Stimulated activated CD8-positive, alpha-beta memory T cell treated with anti-CD3 and anti-CD28 coated beads, Interleukin-7, amount 100 ng/mL, for 48 hours (primary cell): Measurements from ENCODE around the gene SLC12A1.

Experiments used
- DNase-seq, 2 donors: peaks; one replicate each; pipeline ENCODE4 v3.0.0-alpha.2; 2020; ENCODE audit warnings: low read depth in 1 of 2; ENCODE audit errors: extremely low read depth in 1 of 2

The SLC12A1 gene

GRCh38 chr15:48205981-48206380 lies at the start of gene SLC12A1:
Gene SLC12A1 (plus strand): TSS chr15:48206302. CDS start chr15:48207720, 1,418 bp downstream.
- DNase-seq = no peak

GRCh38 chr15:48168616-48169015 lies 37.5 kb upstream of the SLC12A1 start:
- no peak for DNase-seq

DNA sequence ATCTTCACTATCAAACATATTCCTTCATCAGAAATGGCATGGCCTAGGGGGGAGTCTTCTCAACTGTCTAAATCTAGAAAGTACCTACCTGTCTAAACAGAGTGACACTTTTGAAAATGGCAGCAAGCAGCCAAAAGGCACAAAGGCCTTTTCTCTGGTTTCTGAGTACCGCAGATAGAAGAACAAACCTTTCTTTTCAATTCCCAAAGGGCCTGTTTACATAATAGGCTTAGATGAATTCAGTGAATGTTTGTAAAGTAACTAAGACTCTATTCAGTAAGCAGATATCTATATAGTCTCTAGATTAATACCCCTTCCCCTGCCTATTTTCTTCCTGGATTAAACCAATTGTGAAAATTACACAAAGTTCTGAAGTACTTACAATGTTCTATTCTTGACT lies 35.1 kb upstream of the SLC12A1 start:
- no peak for DNase-seq

GRCh38 chr15:48175126-48175525 lies 31.0 kb upstream of the SLC12A1 start:
- DNase-seq = no peak

DNA sequence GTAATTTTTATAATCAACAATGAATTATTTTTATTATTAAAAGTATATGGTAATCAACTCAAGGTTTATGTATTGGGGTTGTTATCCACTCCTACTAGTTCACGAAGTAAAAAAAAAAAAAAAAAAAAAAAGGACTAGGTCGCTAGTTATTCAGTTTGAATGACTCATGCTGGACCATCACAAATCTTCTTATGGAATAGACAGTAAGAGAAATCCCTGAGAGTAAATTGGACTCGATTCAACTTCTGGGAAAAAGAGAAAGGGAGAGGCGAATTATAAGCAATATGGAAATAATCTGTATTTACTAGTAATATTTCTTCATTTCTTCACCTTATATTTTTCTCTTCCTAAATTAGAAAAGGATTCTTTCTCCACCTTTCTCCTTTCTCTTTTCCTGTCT lies 30.0 kb upstream of the SLC12A1 start:
- no peak for DNase-seq

DNA sequence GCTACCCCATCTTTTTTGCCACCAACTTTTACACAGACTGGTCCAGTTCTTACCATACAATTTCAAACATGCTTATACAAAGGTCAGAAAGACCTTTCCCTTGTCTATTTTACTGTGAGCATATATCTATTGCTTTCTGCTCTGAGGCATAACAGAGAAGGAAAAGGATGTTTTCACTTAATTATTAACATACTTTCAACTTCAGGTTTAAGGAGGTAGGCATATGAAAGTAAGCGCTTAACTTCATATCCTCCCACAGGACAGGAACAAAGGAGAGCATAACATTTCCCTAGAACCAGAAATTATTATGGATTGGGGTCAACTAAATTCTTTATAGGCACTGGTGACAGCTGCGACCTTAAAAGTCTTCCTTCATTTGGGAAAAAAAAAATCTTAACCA lies 29.1 kb upstream of the SLC12A1 start:
- DNase-seq = no peak

- no peak for DNase-seq
Measured at GRCh38 chr15:48177383-48177765, 28.7 kb upstream of the SLC12A1 start.

DNA sequence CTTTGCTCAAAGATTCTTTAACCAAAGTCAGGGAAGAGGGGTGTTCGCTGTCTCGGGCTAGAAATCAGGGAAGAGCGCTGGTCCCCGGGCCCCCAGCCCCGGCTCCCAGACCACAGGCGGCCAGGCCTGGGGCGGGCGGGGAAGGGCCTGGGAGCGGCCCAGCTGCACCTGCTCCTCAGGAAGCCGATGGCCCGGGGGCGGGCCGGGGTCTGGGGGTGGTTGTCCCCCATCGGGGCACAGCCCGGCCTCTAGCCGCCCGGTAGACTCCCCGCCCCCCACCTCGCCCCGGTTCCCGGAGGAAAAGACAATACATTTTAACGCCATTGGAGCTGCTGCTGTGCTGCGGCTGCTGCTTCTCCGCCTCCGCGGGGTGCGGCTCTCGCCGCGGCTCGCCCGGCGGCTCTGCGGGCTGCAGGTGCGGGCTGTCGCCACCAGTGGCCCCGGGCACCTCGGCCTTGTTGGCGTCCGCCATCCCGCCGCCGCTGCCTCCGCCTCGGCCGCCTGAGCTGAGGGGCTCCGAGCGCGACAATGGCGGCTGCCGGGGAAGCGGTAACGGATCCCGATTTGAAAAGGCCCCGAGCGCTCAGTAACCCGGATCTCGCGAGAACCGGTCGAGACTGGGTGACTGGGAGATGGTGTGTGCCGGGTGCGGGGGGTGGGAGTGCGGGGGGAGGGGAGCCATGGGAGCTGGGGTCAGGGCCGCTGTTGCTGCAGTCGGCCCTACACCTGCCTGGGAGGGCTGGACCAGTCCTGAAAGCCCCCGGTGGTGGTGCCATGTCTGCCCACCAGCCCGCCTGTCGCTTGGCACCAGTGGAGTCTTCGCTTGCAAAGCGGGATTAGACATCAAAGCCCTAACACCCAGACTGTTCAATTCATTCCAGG lies 28.1 kb upstream of the SLC12A1 start, which contains the start of gene MYEF2:
Gene MYEF2 (minus strand): TSS at position 530 of the 882 bp plus-strand sequence. CDS start 58 bp downstream, at position 472.
- peak; percentile 34 to 72 for DNase-seq

GRCh38 chr15:48178648-48178931 lies 27.5 kb upstream of the SLC12A1 start:
- no peak for DNase-seq

- DNase-seq = no peak
Measured at GRCh38 chr15:48182749-48183148, 23.4 kb upstream of the SLC12A1 start.

GRCh38 chr15:48185529-48185928 lies 20.6 kb upstream of the SLC12A1 start:
- DNase-seq = no peak

DNA sequence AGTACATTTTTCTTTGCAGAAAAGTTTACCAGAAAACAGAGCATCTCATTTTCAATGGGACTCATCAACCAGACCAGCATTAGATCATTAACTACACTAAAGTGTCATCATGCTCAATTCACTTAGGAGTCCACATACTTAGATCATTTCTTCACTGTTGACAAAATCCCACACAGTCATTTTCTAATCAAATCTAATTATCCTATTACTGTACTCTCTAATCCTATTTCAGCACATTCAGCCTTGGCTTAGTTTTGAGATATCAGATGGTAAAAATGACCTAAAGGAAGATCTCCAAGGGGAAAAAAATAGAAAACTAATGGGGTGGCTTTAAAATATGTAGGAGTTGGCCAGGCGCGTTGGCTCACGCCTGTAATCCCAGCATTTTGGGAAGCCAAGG lies 19.8 kb upstream of the SLC12A1 start:
- no peak for DNase-seq

DNA sequence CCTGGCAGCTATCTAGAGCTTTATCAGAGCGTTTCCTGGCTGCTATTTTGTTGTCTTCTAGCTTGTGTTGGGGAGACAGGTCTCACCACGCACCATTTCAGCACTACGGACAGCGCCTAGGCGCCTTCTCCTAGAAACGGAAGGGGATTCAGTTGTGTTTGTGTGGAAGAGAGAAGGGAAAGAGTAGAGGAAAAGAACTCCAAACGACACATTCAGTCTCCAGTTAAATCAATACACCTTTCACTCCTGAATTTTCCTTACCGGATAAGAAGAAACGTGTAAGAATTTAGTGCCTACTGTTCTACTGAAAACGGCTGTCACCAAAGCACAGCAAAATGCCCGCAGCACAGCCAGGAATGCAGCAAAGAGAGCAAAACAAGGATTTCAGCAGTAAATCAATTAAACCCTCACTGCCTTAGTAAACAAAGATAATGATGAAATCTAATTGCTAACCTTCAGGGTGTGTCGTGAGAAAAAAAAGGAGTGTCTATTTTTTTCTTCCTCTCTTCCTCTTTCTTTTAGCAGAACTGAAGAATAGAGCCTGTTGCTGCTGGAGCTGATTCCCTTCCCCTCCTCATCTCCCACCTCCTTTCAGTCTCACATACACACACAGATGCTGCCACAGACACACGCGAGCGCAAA lies 15.0 kb upstream of the SLC12A1 start:
- no peak for DNase-seq

- DNase-seq = no peak
Measured at GRCh38 chr15:48191574-48192225, 14.4 kb upstream of the SLC12A1 start, which contains the start of gene CTXN2. Gene CTXN2 (plus strand): TSS chr15:48191665. CDS start chr15:48201301, 9,636 bp downstream.

- no peak for DNase-seq
Measured at GRCh38 chr15:48202068-48202467, 4.0 kb upstream of the SLC12A1 start.

DNA sequence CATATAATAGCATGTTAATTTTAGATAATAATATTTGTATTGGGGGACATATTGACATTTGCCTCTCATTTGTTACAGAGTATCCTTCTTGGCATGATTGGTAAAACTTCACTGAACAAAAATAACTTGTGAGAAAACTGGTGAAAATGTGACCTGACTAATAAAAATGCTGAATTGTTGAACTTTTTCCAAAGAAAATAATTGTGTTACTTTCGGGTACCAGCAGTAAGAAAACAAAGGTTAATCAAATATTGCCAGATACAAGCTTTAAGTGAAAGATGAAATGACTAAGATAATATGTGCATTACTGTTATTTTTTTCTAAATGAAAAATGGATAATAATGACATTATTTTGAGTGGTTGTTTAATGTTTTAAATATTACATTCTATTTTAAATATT lies 15.2 kb downstream of the SLC12A1 start:
- DNase-seq = no peak

- DNase-seq = no peak
Measured at GRCh38 chr15:48221885-48222284, 15.8 kb downstream of the SLC12A1 start.

GRCh38 chr15:48222627-48223026 lies 16.5 kb downstream of the SLC12A1 start:
- DNase-seq = no peak

DNA sequence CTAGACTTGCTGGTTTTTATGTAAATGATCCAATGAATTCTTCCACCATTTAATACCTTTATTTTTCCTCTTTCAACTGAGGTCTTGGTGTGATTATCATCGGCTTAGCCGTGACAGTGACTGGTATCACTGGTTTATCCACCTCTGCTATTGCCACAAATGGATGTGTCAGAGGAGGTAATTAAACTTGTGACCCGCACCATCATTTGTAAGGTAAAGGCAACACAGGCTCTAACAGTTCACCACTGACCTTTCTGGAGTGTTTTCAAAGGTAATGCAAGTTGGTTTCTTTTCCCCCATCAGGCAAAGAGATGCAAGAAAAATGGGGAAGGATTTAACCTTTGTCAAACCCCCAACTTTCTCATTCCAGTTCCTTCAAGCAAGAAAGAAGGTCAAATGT lies 19.7 kb downstream of the SLC12A1 start:
- no peak for DNase-seq

DNA sequence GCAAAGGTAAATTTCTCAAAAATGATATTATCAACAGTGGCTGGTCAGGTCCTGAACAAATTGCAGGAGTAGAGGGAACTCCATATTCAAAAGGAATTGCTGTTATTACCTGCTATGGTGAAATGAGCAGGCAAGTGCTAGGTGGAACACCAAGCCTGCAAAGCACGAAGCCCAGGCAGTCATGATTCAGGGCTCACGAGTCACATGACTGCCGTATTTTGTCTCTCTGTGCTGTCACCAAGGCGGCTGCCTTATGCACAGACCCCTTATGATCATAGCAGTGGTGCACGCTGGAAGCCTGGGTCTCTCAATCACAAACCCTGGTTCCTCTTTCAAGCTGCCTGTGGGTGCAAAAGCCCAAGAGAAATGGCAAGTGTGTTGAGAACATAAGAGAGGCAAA lies 24.4 kb downstream of the SLC12A1 start:
- no peak for DNase-seq

DNA sequence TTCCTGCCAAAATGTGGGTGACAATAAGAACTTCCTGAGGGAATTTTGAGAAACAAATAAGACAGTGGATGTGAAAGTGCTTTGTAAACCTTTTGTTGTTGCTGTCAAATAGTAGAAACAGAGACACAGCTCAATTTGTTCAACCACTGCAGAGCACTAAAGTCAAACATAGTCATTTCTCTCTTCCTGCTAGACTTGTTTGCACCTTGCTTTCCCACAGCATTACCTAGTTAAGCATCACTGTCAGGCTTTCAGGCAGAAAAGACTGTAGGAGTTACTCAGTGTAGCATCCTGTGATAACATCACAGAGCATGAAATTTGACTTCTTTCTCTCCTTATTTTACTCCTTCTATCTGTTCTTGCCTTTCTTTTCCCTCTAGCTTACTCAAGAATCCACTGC lies 27.1 kb downstream of the SLC12A1 start:
- no peak for DNase-seq

- no peak for DNase-seq
Measured at GRCh38 chr15:48239334-48239733, 33.2 kb downstream of the SLC12A1 start.
